ENCODE results near the gene PARG.
"Not testable (repeated sequence)": the region's sequence is repeated elsewhere in the genome, so short reads cannot be mapped to it uniquely, and the experiment has no call there.

PARG gene

DNA sequence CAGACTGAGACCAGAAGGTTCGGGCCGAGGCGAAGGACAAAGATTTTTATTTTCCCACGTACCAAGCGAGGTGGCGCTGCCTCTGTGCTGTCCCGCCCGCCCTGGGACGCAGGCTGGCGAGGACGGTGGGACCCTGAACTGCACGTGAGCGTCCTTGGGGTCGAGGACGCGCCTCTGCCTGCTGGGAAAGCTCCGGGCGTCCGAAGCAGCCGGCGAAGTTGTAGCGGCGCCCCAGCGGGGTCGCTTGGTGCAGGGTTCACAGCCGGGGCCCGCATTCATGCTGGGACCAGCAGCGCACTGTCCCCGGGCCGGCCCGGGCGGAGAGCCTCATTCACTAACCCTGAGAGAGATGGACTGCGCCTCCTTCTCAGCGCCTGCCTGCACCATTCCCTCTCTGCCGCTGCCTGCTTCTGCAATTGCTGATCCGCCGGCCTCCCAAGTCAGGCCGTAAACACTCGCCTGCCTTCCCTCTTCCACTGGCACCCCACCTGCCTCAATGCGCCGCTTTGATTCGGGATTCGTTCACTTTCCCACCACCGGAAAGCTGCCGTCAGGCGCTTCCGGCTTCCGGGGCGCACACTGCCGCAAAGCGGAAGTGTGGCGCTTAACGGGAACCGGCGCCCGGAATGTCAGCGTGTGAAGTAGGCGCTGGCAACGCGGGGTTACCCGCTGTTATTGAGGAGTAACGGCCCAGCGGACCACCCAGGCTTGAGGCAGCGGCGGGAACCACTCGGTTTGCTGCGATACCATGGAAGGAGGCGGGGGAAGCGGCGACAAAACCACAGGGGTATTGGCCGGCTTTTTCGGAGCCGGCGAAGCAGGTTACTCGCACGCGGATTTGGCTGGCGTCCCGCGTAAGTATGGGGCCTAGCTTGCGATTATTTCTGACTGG, at the start of gene PARG, which contains the start of gene TIMM23B:
Gene PARG, minus strand, starts transcription at position 581 of the 892 bp plus-strand sequence. Its CDS starts 302 bp downstream, at position 279.
Gene TIMM23B, plus strand, starts transcription at position 607 of the 892 bp plus-strand sequence. Its CDS starts 142 bp downstream, at position 749.
- peak within 1 kb of the TSS; percentile 73 for H3K4me3 ChIP-seq (ENCODE audit: low read depth, low read length)
- peak; percentile 84 for DNase-seq (ENCODE audit: low read depth)

DNA sequence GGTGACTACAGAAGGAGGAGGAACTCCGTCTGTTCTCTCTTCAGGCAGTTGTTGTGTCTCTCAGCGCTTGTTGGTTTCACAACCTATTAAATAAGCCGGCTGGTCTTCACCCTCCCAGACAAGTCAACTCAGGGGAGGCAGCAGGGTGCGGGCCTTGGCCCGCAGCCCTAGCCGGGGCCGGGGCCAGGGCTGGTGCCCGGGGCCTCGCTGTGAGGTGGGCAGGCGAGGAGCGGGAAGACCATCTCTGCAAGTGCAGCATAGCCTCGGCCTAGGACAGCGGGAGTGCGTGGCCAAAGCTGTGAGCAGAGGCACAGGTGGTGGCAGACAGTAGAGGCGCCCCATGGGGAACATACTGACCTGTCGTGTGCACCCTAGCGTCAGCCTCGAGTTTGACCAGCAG, 46.5 kb upstream of the PARG start, which contains the start of gene AGAP6:
Gene AGAP6, plus strand, starts transcription at position 31 of the 400 bp plus-strand sequence. Its CDS starts 310 bp downstream, at position 341.
- not testable (repeated sequence) for DNase-seq (ENCODE audit: low read depth); H3K4me3 ChIP-seq (ENCODE audit: low read depth, low read length)

DNA sequence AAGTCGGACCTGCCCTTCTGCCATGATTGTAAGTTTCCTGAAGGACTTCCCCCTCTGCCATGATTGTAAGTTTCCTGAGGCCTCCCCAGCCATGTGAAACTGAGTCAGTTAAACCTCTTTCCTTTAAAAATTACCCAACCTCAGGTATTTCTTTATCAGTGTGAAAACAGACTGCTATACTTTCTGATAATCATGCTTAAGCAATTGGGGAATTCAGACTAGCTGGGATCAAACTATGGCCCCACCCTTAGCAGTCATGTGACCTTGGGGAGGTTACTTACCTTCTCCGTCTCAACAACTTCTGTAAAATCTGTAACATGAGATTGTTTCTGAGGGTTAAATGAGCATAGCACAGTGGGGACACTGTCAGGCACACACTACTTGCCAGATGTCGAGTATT, 45.4 kb upstream of the PARG start:
- H3K4me3 ChIP-seq (ENCODE audit: low read depth, low read length); DNase-seq (ENCODE audit: low read depth): not testable (repeated sequence)

DNA sequence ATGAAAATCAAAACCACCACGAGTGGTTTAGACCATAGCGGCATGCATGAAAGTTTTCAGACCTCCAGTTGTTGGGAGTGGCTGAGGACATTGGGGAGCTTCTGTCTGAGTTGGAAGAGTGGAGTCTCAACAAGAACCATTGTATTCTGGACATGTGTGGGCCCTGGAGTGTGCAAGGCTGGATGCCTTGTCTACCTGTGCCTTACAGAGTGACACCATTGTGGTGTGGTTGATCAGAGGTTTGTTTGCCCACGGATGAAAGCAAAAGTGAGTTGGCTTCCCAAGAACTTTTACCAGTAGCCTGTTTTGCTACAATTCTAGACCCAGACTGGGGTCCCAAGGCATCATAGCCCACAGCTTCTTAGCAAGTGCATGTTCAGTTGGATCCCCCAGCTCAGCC, 35.9 kb upstream of the PARG start:
- not testable (repeated sequence) for H3K4me3 ChIP-seq (ENCODE audit: low read depth, low read length); DNase-seq (ENCODE audit: low read depth)

DNA sequence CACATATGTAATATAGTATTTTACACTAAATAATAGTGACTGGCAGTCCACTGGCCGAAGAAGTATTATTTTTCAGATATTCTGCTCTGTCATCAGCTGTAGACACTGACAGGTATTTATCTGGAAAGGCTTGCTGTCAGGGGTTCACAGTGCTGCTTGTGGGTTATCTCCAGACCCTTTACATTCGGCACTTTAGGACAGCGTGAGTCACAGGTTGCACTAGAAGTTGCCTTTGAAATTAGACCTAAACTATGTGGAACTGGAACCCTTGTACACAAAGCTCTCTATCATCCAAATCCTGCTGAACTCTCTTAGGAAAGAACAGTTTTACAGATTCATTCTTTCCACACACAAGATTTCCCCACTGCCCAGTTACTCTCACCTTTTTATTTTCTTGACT, 30.3 kb upstream of the PARG start:
- not testable (repeated sequence) for H3K4me3 ChIP-seq (ENCODE audit: low read depth, low read length)
- peak; percentile 11 for DNase-seq (ENCODE audit: low read depth)

DNA sequence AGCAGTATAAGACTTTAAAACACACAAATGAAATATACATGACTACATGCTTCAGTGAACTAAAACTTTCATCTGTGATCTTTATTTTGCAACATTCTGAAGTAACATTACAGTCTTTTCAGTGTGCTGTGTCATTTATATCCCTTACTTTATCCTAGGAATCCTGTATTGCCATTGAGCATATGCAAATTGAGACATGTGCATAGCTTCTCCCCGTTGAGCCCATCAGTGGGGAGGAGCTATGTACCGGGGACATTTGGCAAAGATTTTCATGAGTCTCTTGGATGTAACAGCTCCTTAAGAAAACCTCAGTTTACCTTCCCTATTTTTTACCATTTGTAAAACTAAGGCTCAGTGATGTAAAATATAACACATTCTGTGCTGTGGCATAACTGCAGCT, 29.6 kb upstream of the PARG start:
- not testable (repeated sequence) for DNase-seq (ENCODE audit: low read depth)

DNA sequence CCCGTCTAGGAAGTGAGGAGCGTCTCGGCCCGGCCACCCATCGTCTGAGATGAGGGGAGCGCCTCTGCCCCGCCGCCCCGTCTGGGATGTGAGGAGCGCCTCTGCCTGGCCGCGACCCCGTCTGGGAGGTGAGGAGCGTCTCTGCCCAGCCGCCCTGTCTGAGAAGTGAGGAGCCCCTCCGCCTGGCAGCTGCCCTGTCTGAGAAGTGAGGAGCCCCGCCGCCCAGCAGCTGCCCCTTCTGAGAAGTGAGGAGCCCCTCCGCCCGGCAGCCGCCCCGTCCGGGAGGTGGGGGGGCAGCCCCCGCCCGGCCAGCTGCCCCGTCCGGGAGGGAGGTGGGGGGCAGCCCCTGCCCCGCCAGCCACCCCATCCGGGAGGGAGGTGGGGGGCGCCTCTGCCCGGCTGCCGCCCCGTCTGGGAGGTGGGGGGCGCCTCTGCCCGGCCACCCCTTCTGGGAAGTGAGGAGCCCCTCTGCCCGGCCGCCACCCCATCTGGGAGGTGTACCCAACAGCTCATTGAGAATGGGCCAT, 28.6 kb upstream of the PARG start:
- H3K4me3 ChIP-seq (ENCODE audit: low read depth, low read length); DNase-seq (ENCODE audit: low read depth): not testable (repeated sequence)

More for the DNA sequence above, 29.6 kb upstream of the PARG start:
- H3K4me3 ChIP-seq (ENCODE audit: low read depth, low read length) = not testable (repeated sequence)

DNA sequence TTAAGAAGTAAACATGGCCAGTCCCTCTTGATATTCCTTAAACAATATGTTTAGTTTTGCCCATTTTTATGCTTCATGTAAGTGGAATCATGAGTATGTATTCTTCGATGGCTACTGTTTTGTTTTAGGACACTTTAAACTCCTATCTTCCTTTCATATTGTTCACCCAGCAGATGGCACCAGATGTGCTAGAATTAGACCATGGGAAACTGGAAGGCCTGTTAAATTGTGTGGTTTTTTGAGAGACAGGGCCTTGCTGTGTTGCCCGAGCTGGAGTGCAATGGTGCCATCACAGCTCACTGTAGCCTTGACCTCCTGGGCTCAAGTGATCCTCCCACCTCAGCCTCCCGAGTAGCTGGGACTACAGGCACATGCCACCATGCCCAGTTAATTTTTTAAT, 11.3 kb upstream of the PARG start:
- TF ChIP-seq, protein P1, sequence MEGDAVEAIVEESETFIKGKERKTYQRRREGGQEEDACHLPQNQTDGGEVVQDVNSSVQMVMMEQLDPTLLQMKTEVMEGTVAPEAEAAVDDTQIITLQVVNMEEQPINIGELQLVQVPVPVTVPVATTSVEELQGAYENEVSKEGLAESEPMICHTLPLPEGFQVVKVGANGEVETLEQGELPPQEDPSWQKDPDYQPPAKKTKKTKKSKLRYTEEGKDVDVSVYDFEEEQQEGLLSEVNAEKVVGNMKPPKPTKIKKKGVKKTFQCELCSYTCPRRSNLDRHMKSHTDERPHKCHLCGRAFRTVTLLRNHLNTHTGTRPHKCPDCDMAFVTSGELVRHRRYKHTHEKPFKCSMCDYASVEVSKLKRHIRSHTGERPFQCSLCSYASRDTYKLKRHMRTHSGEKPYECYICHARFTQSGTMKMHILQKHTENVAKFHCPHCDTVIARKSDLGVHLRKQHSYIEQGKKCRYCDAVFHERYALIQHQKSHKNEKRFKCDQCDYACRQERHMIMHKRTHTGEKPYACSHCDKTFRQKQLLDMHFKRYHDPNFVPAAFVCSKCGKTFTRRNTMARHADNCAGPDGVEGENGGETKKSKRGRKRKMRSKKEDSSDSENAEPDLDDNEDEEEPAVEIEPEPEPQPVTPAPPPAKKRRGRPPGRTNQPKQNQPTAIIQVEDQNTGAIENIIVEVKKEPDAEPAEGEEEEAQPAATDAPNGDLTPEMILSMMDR (conservative IDR thresholded peaks at IDR 0.05; ENCODE audit: low read depth, low read length) = peak; percentile 34
- DNase-seq (ENCODE audit: low read depth) = peak; percentile 64
- not testable (repeated sequence) for H3K4me3 ChIP-seq (ENCODE audit: low read depth, low read length)

DNA sequence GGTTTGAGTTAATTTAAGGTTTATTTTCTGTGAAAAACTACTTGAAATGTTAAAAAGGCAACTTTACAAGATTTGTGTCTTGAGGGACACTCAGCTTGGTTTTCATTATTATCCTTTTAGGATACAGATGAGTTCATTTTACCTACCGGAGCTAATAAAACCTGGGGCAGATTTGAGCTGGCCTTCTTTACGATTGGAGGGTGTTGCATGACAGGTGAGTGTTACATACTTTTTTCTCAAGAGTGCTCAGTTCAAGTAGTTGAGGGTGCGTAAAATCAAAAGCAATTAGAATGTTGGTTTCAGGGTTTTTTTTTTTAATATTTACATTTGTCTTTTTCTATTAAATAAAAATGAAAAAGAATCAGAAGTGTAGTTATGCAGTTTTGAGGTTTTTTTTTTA, 10.2 kb upstream of the PARG start:
- H3K4me3 ChIP-seq (ENCODE audit: low read depth, low read length); DNase-seq (ENCODE audit: low read depth): not testable (repeated sequence)

DNA sequence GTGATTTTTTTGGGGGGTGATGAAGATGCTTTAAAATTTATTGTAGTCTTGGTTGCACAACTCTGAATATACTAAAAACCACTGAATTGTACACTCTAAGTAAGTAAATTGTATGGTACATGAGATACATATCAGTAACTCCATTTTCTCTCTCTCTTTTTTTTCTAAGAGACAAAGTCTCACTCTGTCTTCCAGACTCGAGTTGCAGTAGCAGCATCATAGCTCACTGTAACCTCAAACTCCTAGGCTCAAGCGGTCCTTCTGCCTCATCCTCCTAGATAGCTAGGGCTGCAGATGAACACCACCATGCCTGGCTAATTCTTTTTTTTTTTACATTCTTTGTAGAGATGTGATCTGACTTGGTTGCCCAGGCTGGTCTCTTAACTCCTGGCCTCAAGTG, 6.9 kb upstream of the PARG start:
- H3K4me3 ChIP-seq (ENCODE audit: low read depth, low read length); DNase-seq (ENCODE audit: low read depth): not testable (repeated sequence)

DNA sequence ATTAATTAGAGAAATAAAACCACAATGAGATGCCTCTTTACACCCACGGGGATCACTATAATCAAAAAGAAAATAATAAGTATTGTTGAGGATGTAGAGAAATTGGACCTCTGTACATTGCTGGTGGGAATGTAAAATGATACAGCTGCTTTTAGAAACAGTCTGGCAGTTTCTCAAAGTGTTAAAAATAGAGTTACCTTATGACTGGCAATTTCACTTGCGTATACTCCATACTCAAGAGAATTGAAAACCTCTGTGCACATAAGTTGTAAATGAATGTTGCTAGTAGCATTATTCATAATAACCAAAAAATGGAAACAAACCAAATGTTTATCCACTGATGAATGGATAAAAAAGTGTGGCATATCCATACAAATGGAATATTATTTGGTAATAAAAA, 6.3 kb upstream of the PARG start:
- H3K4me3 ChIP-seq (ENCODE audit: low read depth, low read length); DNase-seq (ENCODE audit: low read depth): not testable (repeated sequence)

DNA sequence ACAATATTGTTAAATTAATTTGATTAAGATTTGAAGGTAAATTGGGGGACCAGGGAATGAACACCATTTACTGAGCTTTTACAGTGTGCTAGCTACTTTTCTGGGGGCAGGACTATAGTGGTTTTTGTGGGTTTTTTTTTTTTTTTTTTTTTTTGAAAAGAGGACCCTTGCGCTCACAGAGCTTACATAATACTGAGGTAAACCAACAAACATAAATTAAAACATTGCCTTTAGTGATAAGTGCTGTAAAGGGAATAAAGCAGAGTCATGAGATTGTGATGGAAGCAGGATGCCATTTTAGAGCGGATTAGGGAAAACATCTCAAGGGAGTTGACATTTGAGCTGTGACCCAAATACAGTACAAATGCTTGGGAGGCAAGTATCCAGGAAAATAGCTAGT, 1.8 kb upstream of the PARG start:
- not testable (repeated sequence) for DNase-seq (ENCODE audit: low read depth); H3K4me3 ChIP-seq (ENCODE audit: low read depth, low read length)

DNA sequence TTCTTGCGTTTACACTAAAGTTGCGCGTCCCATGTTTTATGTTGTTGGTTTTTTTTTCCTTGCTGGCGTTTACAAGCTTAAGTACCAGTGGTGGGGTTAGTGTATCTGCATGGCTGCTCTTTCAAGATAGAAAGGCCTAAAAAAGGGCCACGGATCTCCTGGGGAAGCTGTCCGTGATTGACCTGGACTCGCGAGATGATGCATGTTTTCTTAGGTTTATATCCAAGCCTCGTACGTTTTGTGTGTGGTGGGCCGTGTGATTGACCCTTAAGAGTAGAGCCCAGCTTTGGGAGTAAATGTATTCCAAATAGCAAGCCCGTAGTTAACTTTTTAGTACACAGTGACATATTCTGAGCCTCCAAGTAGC, 495 bp upstream of the PARG start:
- peak overlapping the region; percentile 73 for H3K4me3 ChIP-seq (ENCODE audit: low read depth, low read length)
- DNase-seq (ENCODE audit: low read depth) = peak; percentile 40

DNA sequence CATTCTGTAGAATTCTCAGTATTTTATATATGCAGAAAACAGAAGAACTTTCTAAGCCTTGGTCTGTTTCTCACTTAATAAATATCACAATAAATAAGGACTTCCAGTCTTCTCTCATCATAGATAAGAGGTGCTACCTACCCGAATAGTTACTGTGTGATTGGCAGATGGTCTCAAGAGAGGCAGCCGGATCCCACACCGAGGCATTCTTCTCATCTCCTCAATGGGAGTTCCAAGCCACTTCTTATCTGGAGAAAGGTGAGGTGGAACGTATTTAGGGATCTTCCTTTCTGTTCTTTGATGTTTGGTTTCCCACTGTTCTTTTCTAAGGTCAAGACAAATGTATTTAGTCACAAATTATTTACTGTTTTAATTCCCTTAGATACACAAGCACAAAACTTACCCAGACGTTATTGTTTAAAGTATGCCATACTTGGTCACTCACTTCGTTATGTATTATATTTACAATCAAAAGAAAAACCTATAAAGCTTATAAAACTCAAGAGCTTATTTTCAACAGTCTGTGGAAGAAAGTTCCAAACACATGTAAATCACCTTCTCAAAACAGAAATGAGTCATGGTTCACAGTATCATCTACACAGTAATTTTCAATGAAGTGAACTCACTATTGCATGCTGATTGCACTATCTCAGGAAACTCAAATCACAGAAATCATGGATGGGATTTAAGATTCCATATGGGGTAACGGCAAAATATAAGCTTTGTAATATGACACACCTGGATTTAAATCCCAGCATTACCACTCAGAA, 9.7 kb downstream of the PARG start:
- DNase-seq (ENCODE audit: low read depth); H3K4me3 ChIP-seq (ENCODE audit: low read depth, low read length): not testable (repeated sequence)

DNA sequence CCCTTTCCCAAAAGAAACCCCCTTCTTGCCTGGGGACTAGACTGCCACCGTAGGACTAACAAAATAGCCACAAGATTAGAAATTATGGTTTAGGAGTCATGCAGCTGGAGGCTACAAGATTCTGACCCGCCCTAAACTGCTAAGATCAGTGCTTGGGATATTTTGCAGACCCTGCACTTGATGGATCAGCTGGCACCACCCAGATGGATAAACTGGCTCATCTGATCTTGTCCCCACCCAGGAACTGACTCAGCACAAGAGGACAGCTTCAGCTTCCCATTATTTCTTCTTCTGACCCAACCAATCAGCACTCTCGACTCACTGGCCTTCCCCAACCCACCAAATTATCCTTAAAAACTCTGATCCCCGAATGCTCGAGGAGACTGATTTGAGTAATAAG, 10.6 kb downstream of the PARG start:
- DNase-seq (ENCODE audit: low read depth); H3K4me3 ChIP-seq (ENCODE audit: low read depth, low read length): not testable (repeated sequence)

DNA sequence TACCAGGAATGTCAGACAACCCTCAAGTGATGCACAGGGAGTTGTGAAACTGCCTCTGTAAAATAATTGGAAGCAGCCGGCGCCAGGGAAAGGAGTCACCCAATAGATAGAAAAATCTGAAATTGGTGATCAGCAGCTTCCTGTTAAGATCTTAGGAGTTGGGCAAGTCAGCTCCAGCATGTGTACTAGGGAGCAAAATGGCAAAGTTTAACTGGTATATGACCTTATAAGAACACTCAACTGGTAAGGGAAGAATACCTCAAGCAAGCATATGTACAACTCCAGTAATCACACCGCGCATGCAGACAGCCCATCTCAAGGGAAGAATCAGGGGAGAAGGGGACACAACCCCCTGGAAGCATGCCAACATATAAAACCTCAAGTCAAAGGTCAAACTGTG, 18.3 kb downstream of the PARG start:
- DNase-seq (ENCODE audit: low read depth); H3K4me3 ChIP-seq (ENCODE audit: low read depth, low read length): not testable (repeated sequence)

DNA sequence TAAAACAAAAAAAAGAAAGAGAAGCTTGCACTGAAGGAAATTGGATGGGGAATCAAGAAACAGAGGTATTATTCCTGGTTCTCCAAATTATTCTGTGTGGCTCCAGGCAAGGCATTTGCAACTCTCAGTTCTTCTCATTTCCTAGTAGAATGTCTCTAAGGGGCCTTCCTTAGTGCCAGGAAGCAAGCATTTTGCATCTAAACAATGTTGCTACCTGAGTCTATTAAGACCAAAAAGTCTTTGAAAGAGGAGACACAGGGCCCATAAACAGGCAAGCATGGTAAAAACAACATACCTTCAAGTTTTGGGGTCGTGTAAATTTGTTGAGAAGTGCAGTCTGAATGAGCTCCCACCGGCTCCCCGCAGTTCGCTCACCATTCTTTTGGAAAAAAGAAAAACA, 19.8 kb downstream of the PARG start:
- H3K4me3 ChIP-seq (ENCODE audit: low read depth, low read length); DNase-seq (ENCODE audit: low read depth): not testable (repeated sequence)

DNA sequence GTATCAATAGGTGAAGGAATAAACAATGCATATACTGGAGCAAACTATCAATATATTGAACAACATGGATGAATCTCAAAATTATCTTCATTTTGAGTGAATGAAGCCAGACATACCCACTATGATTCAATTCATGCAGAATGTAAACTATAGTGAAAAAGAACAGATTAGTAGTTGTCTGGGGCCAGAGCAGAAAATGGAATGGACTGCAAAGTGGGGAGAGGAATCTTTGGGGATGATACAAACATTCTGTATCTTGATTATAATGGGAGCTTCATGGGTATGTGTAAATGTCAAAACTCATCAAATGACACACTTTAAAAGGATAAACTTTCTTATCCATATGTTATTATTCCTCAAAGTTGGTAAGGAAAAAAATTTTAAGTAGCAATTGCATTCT, 23.9 kb downstream of the PARG start:
- DNase-seq (ENCODE audit: low read depth); H3K4me3 ChIP-seq (ENCODE audit: low read depth, low read length): not testable (repeated sequence)
